PFSK-1 (cell line): ENCODE measurements around the gene TUBE1.

Source experiments
- FOXP2 ChIP-seq: optimal IDR thresholded peaks from 2 replicates; pipeline ENCODE3; 2011; ENCODE audit warnings: borderline replicate concordance, control low read depth, inconsistent platforms; ENCODE audit not compliant: insufficient read depth; ENCODE audit errors: extremely low read length, extremely low read depth
- POLR2AphosphoS5 ChIP-seq: IDR thresholded peaks from 2 replicates; pipeline ENCODE4 v1.6.1; 2012; ENCODE audit warnings: low read depth, mild to moderate bottlenecking, control low read depth, low read length, moderate library complexity
- REST ChIP-seq, 2 experiments: IDR thresholded peaks; 2 replicates each; pipeline versions ENCODE4 v1.6.1 to v1.8.0; 2011 to 2012; ENCODE audit warnings: low read depth in 2 of 2, low read length in 2 of 2, control low read depth in 1 of 2, inconsistent platforms in 1 of 2, mild to moderate bottlenecking in 1 of 2, moderate library complexity in 1 of 2; ENCODE audit not compliant: insufficient read depth in 1 of 2
- SIN3A ChIP-seq: IDR thresholded peaks from 2 replicates; pipeline ENCODE4 v1.6.1; 2012; ENCODE audit warnings: mild to moderate bottlenecking, low read length, moderate library complexity, borderline replicate concordance; ENCODE audit not compliant: insufficient read depth
- TAF1 ChIP-seq: IDR thresholded peaks from 2 replicates; pipeline ENCODE4 v1.6.1; 2012; ENCODE audit warnings: low read length, control low read depth, borderline replicate concordance; ENCODE audit not compliant: insufficient read depth

GRCh38 chr6:112027942-112028674 lies 59.2 kb downstream of the TUBE1 start:
- TF ChIP-seq TAF1 (no peak), REST (IDR thresholded peaks at IDR 0.05; ENCODE audit: insufficient read depth in 1 of 2, low read depth in 2 of 2, low read length in 2 of 2) (no peak; a peak in 1 of 4 replicates), POLR2AphosphoS5 (no peak), FOXP2 (no peak), SIN3A (no peak)
